HepG2 (cell line): Measurements from ENCODE around the gene PRM2. TPM values are rescaled to one million over a fixed set of nuclear protein-coding genes. Genes with fewer than 3 reads are reported as not detected.

Source experiments
- ATAC-seq: fragments of 200-7000 bp; cut with Tn5 transposase; 3 replicates; pipeline ENCODE4 v1.9.1; 2020; ENCODE audit warnings: mild to moderate bottlenecking, moderate library complexity
- BruUV-seq: library from RNA; stranded (reverse); fragments of 400-500 nt; replicated peaks from 2 replicates; lab custom pipeline; 2021; lab: Mats Ljungman, UMichigan
- CTCF ChIA-PET: fragments of 300-600 bp; formaldehyde crosslinking; extraction: SDS; loops from one replicate; lab custom pipeline; 2021; ENCODE audit warnings: low total read pairs, inconsistent platforms, low intra/inter-chr PET ratio; lab: Yijun Ruan, JAX
- POLR2A ChIA-PET: fragments of 350-600 bp; sonication (Branson Sonifier 250); formaldehyde crosslinking; loops from one replicate; lab custom pipeline; 2020; ENCODE audit warnings: antibody characterized with exemption, inconsistent platforms; lab: Yijun Ruan, JAX
- DNase-seq: peaks from one replicate; pipeline ENCODE4 v3.0.0-alpha.2; 2015; ENCODE audit warnings: low spot score
- FAIRE-seq: peaks from 3 replicates; lab custom pipeline; 2011; peaks lifted over from hg19 to GRCh38; lab: Jason Lieb, UNC
- H2AFZ ChIP-seq: one replicate; pipeline ENCODE4 v1.6.1; 2011; ENCODE audit warnings: low read length, inconsistent platforms
- H3K27ac ChIP-seq: fragments of 300-600 bp; 3 replicates; pipeline ENCODE4 v1.8.0; 2011; ENCODE audit warnings: mixed run types, mild to moderate bottlenecking, mixed read lengths, low read length, inconsistent platforms; ENCODE audit not compliant: insufficient read depth; ENCODE audit errors: extremely low read length
- H3K27me3 ChIP-seq, 2 experiments: fragments of 200-600 bp in 1 of 2; 2 replicates in 1 of 2; 3 replicates in 1 of 2; pipeline versions ENCODE4 v1.6.0 to v1.8.0; 2011; ENCODE audit warnings: low read length in 2 of 2, mild to moderate bottlenecking in 2 of 2, moderate library complexity in 2 of 2, inconsistent platforms in 1 of 2; ENCODE audit not compliant: insufficient read depth in 2 of 2, control insufficient read depth in 1 of 2
- H3K36me3 ChIP-seq, 2 experiments: fragments of 200-600 bp in 1 of 2; replicated peaks in 1 of 2; 2 replicates in 1 of 2; 3 replicates in 1 of 2; pipeline versions ENCODE4 v1.5.1 to v1.8.0; 2011; ENCODE audit warnings: low read length in 2 of 2, inconsistent platforms in 1 of 2; ENCODE audit not compliant: insufficient read depth in 2 of 2, control insufficient read depth in 1 of 2
- H3K4me1 ChIP-seq: 2 replicates; pipeline ENCODE4 v1.5.1; 2012; ENCODE audit warnings: low read length, inconsistent platforms; ENCODE audit not compliant: insufficient read depth
- H3K4me2 ChIP-seq: 2 replicates; pipeline ENCODE4 v1.6.0; 2011; ENCODE audit warnings: low read depth, low read length, inconsistent platforms
- H3K4me3 ChIP-seq, 3 experiments: fragments of 200-600 bp in 1 of 3; sonication (generic), shearing (Covaris generic) in 1 of 3; replicated peaks in 1 of 3; 2 replicates each; pipeline ENCODE4 v1.5.1; 2011 to 2016; ENCODE audit warnings: low read length in 3 of 3, inconsistent platforms in 2 of 3, low read depth in 2 of 3, mild to moderate bottlenecking in 2 of 3, control low read depth in 1 of 3, mixed read lengths in 1 of 3; ENCODE audit not compliant: insufficient read depth in 1 of 3
- H3K79me2 ChIP-seq: one replicate; pipeline ENCODE4 v1.6.1; 2011; ENCODE audit warnings: low read length, inconsistent platforms; ENCODE audit not compliant: insufficient read depth
- H3K9ac ChIP-seq: 2 replicates; pipeline ENCODE4 v1.6.0; 2011; ENCODE audit warnings: mild to moderate bottlenecking, low read depth, low read length, inconsistent platforms; ENCODE audit not compliant: insufficient read depth
- H3K9me3 ChIP-seq: 2 replicates; pipeline ENCODE4 v1.5.1; 2012; ENCODE audit warnings: mild to moderate bottlenecking, low read length
- H4K20me1 ChIP-seq: 2 replicates; pipeline ENCODE4 v1.6.0; 2011; ENCODE audit warnings: inconsistent platforms, mild to moderate bottlenecking, low read length, moderate library complexity; ENCODE audit not compliant: insufficient read depth
- ATAD3A ChIP-seq: sonication (generic); formaldehyde crosslinking; IDR thresholded peaks from 2 replicates; pipeline ENCODE4 v1.4.0; 2020; ENCODE audit warnings: missing genetic modification reagents
- CBFB ChIP-seq: sonication (generic); formaldehyde crosslinking; IDR thresholded peaks from 2 replicates; pipeline ENCODE4 v1.4.0; 2020; ENCODE audit warnings: missing genetic modification reagents
- CREBL2 ChIP-seq: sonication (generic); formaldehyde crosslinking; IDR thresholded peaks from 2 replicates; pipeline ENCODE4 v1.8.1; 2023; ENCODE audit warnings: missing genetic modification reagents, mild to moderate bottlenecking, borderline replicate concordance
- MBD4 ChIP-seq: IDR thresholded peaks from 2 replicates; pipeline ENCODE4 v1.6.1; 2012; ENCODE audit warnings: low read length, inconsistent platforms, borderline replicate concordance
- MED8 ChIP-seq: sonication (generic); formaldehyde crosslinking; IDR thresholded peaks from 2 replicates; pipeline ENCODE4 v1.8.1; 2023; ENCODE audit warnings: mild to moderate bottlenecking, missing genetic modification reagents; ENCODE audit not compliant: insufficient replicate concordance
- NFATC3 ChIP-seq: sonication (generic); formaldehyde crosslinking; IDR thresholded peaks from 2 replicates; pipeline ENCODE4 v1.5.1; 2020; ENCODE audit warnings: mild to moderate bottlenecking, missing genetic modification reagents
- NONO ChIP-seq, 2 experiments: fragments of 450-650 bp in 1 of 2; sonication (generic) in 1 of 2; formaldehyde crosslinking in 1 of 2; IDR thresholded peaks in 1 of 2; conservative IDR thresholded peaks in 1 of 2; 2 replicates each; pipeline versions ENCODE4 v1.6.1 to v1.8.0; 2017 to 2022; ENCODE audit warnings: mild to moderate bottlenecking in 1 of 2, missing genetic modification reagents in 1 of 2, moderate library complexity in 1 of 2
- PAX8 ChIP-seq: sonication (generic); formaldehyde crosslinking; IDR thresholded peaks from 2 replicates; pipeline ENCODE4 v1.8.0; 2022; ENCODE audit warnings: mild to moderate bottlenecking, missing genetic modification reagents, borderline replicate concordance
- RBM39 ChIP-seq: fragments of 200-400 bp; formaldehyde crosslinking; IDR thresholded peaks from one replicate; pipeline ENCODE4 v1.6.1; 2018; ENCODE audit warnings: antibody characterized with exemption, mild to moderate bottlenecking, low read depth, low read length; ENCODE audit not compliant: poor library complexity, severe bottlenecking
- TCF7L2 ChIP-seq: IDR thresholded peaks from 2 replicates; pipeline ENCODE4 v1.6.1; 2011; ENCODE audit warnings: mild to moderate bottlenecking, low read depth, low read length, moderate library complexity
- TEAD2 ChIP-seq: sonication (generic); formaldehyde crosslinking; IDR thresholded peaks from 2 replicates; pipeline ENCODE4 v1.9.0; 2021; ENCODE audit warnings: missing genetic modification reagents
- ZNF143 ChIP-seq: sonication (generic); formaldehyde crosslinking; IDR thresholded peaks from 2 replicates; pipeline ENCODE4 v1.4.0; 2020; ENCODE audit warnings: missing genetic modification reagents
- ZNF329 ChIP-seq: sonication (generic); formaldehyde crosslinking; IDR thresholded peaks from 2 replicates; pipeline ENCODE4 v1.9.0; 2021; ENCODE audit warnings: low read depth, mild to moderate bottlenecking, missing genetic modification reagents
- ZNF530 ChIP-seq: sonication (generic); formaldehyde crosslinking; IDR thresholded peaks from 2 replicates; pipeline ENCODE4 v1.5.0; 2020; ENCODE audit warnings: low read depth, mild to moderate bottlenecking, missing genetic modification reagents
- ZSCAN25 ChIP-seq: sonication (generic); formaldehyde crosslinking; IDR thresholded peaks from 2 replicates; pipeline ENCODE4 v1.8.0; 2022; ENCODE audit warnings: mild to moderate bottlenecking, missing genetic modification reagents
- WGBS: methylation state at CpG from one replicate; pipeline ENCODE4 v1.1.6; 2017; ENCODE audit warnings: low lambda C conversion rate; 5-methylcytosine and 5-hydroxymethylcytosine counted together
- in situ Hi-C: cut with HindIII; loops from 2 replicates; pipeline ENCODE4 v1.10.0; 2017; ENCODE audit warnings: low pct_unique_long_range_greater_than_20kb; ENCODE audit not compliant: extremely low pct_ligation_motif_present
- intact Hi-C: fragments of 100-400 bp; cut with micrococcal nuclease; formaldehyde crosslinking; loops from one replicate; pipeline ENCODE4 v1.10.0; 2022; ENCODE audit not compliant: unreplicated experiment
- polyA plus RNA-seq, 8 experiments: library from polyadenylated mRNA; depleted of rRNA in 3 of 8; stranded (reverse) in 7 of 8; unstranded in 1 of 8; fragments of >200 nt; fragmentation: Illumina TruSeq in 4 of 8; extraction: Trizol in 4 of 8; gene quantifications; 2 replicates each; pipeline versions ENCODE4 v1.2.1 to v1.2.3, GENCODE V29; 2011 to 2016; ENCODE audit warnings: low read depth in 4 of 8, missing spikeins in 1 of 8, mixed read lengths in 1 of 8; ENCODE audit not compliant: insufficient read depth in 1 of 8
- total RNA-seq, 5 experiments: library from RNA; depleted of rRNA; stranded (reverse); fragments of >200 nt; fragmentation: Illumina TruSeq; extraction: Trizol; gene quantifications; 2 replicates each; pipeline ENCODE4 v1.2.3, GENCODE V29; 2016; ENCODE audit warnings: low read depth in 1 of 5
- TF ChIP-seq, protein P1 (sequence below): IDR thresholded peaks from 2 replicates; pipeline ENCODE4 v1.6.1; 2016

PRM2 gene
- total and polyA plus RNA-seq, 2 of the 13 experiments (the other 11 are each of a cell fraction or from before 2014, with no cell fraction given), result 0.54 TPM; not detected in 1

DNA sequence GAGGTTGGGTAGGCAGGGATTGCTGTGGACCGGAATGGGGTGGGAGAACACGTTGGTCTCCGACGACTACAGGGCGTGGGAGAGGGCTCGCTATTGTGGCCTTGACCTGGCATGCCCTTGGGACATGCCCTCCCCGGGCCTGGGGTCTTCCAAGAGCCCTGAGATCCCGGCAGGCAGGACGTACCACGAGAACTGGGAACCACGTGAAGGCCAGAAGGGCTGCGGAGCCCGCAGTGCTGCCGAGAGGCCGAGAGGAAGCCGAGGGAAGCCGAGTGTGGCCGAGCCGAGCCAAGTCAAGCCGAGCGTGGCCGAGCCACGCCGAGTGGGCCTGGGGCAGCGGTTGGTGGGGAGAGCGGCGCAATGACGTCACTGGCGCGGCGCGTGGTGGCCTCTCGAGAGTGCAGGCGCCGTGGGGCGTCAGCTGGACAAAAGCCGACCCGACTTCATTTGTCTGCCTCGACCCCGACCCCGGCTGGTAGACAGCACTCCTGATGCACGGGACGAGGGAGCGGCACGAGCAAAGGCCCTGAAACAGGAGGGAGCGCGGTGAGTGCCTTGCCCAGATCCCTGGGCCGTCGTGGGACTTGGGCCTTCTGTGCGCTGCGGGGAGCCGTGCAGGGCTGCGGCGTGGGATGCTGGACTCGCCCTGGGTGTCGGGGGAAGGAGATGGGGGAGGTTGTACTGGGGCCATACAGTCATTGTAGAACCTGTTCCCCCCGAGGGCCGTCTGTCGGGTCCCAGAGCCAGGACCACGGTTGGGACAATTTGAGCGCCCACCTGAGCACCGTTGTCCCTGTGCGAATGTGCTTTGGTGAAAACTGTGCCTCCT lies 26.8 kb downstream of the PRM2 start (continued):
- TF ChIP-seq TEAD2 (CRISPR knock-in tag), result no peak
- TF ChIP-seq ZNF530 (CRISPR knock-in tag), result no peak
- no peak for TF ChIP-seq PAX8 (CRISPR knock-in tag)

DNA sequence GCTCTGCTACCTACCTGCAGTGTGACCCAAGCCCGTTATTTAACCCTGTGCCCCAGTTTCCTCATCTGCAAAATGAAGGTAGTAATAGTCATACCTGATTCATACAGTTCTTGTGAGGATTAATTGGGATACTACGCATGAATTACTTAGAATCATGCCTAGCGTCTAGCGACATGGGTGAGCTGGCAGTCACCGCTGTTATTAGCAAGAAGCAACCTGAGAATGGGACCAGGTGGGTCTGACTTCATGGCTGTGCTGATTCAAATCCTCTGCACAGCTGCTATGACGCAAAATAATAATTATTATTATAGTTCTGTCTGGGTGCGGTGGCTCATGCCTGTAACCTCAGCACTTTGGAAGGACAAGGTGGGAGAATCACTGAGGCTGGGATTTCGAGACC lies 28.1 kb downstream of the PRM2 start:
- H2AFZ ChIP-seq, result no peak overlapping the region
- peaks cover 19% of the 10 kb centered on the region for H4K20me1 ChIP-seq
- no peak for FAIRE-seq
- H3K4me2 ChIP-seq, result no peak overlapping the region
- intact Hi-C loops, result no loop called here
- peaks cover 0 to 8% of the 10 kb centered on the region in 2 experiments; a peak in 2 of 5 replicates for H3K27me3 ChIP-seq
- CTCF ChIA-PET, result no interaction called here
- in situ Hi-C loops, result no loop called here
- POLR2A ChIA-PET, result interaction anchor here (0.9 to 1.7 kb wide), 2 partner anchors 8 to 109 kb away, joined by 3 to 4 read pairs; no protein-coding TSS in a partner anchor
- H3K9ac ChIP-seq, result no peak overlapping the region
- no peaks in the 10 kb centered on the region for H3K9me3 ChIP-seq
- TF ChIP-seq TCF7L2 (no peak), NFATC3 (no peak)
- DNase-seq, result no peak
- whole genome bisulfite sequencing, result 65% methylated on average over 8 of the region's 8 CpGs
- H3K27ac ChIP-seq, result no peak overlapping the region
- no TSS peak for BruUV-seq
- no peak for ATAC-seq
- no peak overlapping the region for H3K4me3 ChIP-seq
- H3K4me1 ChIP-seq, result peaks cover 54% of the 10 kb centered on the region
- no peaks in the 10 kb centered on the region for H3K36me3 ChIP-seq
- peaks cover 1% of the 10 kb centered on the region for H3K79me2 ChIP-seq

DNA sequence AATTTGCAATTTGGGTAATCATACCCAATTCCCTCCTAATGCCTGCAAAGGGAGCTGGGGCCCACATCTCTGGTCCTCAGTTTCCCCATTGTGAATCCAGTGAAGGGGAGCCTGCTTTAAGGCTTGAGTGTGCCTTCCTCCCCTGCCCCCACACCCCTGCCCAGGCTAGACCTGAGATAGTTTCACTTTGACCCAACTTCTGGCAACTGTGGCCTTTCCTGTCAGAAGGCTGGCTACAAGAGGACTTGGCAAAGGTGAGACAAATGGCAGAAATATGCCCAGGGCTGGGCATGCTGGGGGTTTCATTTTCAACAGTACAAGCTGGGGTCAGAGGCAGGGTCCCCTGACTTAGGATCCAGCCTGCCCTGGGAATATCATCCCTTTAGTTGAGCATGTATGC lies 30.3 kb downstream of the PRM2 start:
- intact Hi-C loops (no loop called here), in situ Hi-C loops (no loop called here)
- Histone ChIP-seq H3K9ac (no peak overlapping the region), H3K4me2 (no peak overlapping the region), H3K27ac (no peak overlapping the region), H3K36me3 (no peaks in the 10 kb centered on the region), H3K4me3 (no peak overlapping the region), H3K9me3 (no peaks in the 10 kb centered on the region), H3K27me3 (peaks cover 0 to 21% of the 10 kb centered on the region in 2 experiments; a peak in 3 of 5 replicates), H3K79me2 (no peaks in the 10 kb centered on the region), H4K20me1 (no peaks in the 10 kb centered on the region), H2AFZ (no peak overlapping the region), H3K4me1 (peaks cover 44% of the 10 kb centered on the region)
- DNase-seq, result no peak
- no peak for ATAC-seq
- ChIA-PET POLR2A (interaction anchor here (0.8 to 2.3 kb wide), 2 partner anchors 9 to 12 kb away, joined by 3 to 12 read pairs; partner anchors contain the start of gene SOCS1), CTCF (no interaction called here)
- BruUV-seq, result no TSS peak
- no peak for FAIRE-seq
- TF ChIP-seq ATAD3A (CRISPR knock-in tag), result no peak
- TF ChIP-seq NONO (IDR thresholded peaks at IDR 0.05), result no peak
- TF ChIP-seq NONO (CRISPR knock-in tag; conservative IDR thresholded peaks at IDR 0.05), result no peak
- no peak for TF ChIP-seq ZNF143 (CRISPR knock-in tag)
- TF ChIP-seq, protein P1, sequence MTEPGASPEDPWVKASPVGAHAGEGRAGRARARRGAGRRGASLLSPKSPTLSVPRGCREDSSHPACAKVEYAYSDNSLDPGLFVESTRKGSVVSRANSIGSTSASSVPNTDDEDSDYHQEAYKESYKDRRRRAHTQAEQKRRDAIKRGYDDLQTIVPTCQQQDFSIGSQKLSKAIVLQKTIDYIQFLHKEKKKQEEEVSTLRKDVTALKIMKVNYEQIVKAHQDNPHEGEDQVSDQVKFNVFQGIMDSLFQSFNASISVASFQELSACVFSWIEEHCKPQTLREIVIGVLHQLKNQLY (CRISPR knock-in tag), result no peak
- peak; percentile 15 for TF ChIP-seq MED8 (CRISPR knock-in tag)
- TF ChIP-seq ZNF329 (CRISPR knock-in tag), result no peak
- TF ChIP-seq MBD4, result no peak
- no peak for TF ChIP-seq CBFB
- TF ChIP-seq CREBL2 (CRISPR knock-in tag), result peak; percentile 32; the same call in 1 of the 2 replicates
- TF ChIP-seq RBM39, result no peak
- 0 out of 2 replicates have a peak, but pooled peaks have one; percentile 21 for TF ChIP-seq ZSCAN25 (CRISPR knock-in tag)
